Testis (tissue), 2 donors: Measurements from ENCODE around the gene EFNA5.

Source experiments
- CTCF ChIP-seq, 3 experiments: fragments of 450-650 bp in 2 of 3; fragments of 200-600 bp in 1 of 3; sonication (generic) in 1 of 3; IDR thresholded peaks; one replicate each; pipeline ENCODE4 v1.5.1; 2016 to 2019; ENCODE audit warnings: antibody characterized with exemption in 3 of 3, mild to moderate bottlenecking in 2 of 3, moderate library complexity in 1 of 3
- POLR2A ChIP-seq: fragments of 450-650 bp; IDR thresholded peaks from one replicate; pipeline ENCODE4 v1.6.1; 2017; ENCODE audit warnings: antibody characterized with exemption, mild to moderate bottlenecking, moderate library complexity

- TF ChIP-seq CTCF (IDR thresholded peaks at IDR 0.05) (no peak), POLR2A (no peak)
Measured at GRCh38 chr5:107387526-107388140, 283.1 kb downstream of the EFNA5 start.
